IPS-NIHi7 (cell line): ENCODE data around the gene RIMS4.
A peak's percentile ranks its signal among the peaks of the same experiment; 100 is the strongest.

Experiments used
- DNase-seq: peaks from one replicate; pipeline ENCODE4 v3.0.0; 2012; ENCODE audit warnings: mixed read lengths; ENCODE audit errors: extremely low spot score

The RIMS4 gene

DNA sequence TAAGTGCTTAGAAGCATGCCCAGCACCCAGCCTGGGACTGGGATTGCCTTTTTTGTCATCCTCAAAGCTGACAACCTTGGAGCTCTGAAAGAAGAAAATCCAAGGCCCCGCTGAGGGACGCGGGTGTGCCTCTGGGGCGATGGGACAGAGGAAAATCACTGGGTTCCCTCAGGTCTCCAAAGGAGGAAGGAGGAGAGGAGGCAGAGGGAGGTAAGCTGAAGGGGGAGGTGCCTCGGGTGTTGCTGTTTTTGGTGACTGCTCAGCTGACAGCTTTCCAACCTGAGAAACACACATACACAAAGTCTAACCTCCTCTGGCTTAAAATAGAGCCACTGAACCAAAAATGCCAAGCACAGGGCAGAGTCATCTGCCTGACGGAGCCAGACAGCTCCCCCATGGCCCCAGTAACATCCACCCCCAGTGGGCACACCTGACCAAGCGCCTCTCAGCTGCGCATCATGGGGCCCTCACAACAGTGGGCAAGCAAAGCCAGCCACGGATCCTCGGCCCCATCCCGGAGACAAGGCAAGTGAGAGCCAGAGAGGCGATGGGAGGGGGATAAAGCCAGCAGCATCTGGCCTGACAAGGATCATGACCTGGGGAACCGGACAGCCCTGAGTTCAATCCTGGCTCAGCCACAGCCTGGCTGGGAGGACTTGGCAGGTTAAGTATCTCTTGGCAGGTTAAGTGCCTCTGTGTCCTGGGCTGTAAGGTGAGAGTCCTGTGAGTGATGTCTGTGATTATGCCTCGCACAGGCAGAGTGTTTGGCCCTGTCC, 67.9 kb downstream of the RIMS4 start:
- no peak for DNase-seq

DNA sequence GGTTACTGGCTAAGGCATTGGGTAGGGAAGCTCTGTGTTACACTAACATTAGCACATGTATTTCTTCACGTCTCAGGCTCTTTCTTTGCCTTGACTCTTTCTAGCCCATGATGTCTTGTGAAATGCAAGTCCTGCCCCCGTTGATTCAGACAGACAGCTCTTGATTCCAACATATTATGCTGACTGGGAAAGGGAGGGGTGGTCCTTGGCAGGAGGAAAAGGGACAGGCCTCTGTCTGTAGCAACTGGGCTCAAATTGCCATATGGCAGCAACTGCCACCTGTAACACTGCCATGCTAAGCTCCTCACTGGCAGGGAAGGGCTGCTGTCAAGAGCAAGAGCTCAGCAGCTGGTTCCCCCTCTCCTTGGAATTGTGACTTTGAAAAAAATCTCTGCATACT, 70.4 kb downstream of the RIMS4 start:
- DNase-seq = no peak

DNA sequence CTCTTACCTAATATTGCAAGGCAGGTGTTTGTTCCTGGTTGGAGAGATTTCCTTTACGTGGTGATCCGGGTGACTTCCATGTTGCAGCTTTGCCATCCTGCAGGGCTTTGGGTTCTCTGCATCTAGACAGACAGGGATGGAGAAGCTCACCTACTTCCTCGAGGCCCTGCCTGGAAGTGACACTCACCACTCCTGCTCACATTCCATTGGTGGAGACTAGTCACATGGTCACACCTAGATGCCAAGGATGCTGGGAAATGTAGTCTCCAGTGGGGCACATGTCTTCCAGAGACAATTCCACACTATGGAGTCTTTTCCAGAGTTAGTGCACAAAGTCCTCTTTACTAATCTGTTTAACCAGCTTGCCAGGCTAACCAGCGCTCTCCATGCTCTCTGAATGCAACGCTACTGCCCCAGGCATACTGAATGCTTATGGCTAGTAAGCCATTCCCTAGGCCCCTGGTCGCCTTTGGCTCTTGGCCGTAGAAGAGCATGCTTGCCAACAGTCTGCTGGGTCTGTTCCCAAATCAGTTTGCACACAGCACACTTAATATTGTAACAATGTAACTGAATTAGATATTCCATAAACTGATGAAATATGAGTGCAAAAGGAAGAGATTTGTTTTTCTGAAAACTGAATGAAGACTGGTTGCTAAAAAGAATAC, 71.4 kb downstream of the RIMS4 start:
- peak; percentile 90 for DNase-seq

DNA sequence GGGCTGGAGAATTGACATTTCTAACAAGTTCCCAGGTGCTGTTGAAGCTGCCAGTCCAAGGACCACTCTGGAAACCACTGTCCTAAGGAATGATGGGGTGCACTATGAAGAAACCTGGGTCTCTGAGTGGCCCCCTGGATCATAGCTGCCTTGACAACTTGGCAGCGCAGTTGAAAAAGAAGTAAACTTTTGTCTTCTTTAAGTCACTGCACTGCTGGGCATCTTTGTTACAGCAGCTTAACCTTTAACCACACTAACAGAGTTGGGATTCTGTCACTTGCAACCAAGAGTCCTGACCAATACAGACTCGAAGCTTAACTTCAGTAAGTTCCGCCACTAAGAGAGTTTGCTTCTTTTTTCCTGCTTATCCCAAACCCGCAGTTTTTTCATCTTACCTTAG, 73.2 kb downstream of the RIMS4 start:
- DNase-seq = no peak

DNA sequence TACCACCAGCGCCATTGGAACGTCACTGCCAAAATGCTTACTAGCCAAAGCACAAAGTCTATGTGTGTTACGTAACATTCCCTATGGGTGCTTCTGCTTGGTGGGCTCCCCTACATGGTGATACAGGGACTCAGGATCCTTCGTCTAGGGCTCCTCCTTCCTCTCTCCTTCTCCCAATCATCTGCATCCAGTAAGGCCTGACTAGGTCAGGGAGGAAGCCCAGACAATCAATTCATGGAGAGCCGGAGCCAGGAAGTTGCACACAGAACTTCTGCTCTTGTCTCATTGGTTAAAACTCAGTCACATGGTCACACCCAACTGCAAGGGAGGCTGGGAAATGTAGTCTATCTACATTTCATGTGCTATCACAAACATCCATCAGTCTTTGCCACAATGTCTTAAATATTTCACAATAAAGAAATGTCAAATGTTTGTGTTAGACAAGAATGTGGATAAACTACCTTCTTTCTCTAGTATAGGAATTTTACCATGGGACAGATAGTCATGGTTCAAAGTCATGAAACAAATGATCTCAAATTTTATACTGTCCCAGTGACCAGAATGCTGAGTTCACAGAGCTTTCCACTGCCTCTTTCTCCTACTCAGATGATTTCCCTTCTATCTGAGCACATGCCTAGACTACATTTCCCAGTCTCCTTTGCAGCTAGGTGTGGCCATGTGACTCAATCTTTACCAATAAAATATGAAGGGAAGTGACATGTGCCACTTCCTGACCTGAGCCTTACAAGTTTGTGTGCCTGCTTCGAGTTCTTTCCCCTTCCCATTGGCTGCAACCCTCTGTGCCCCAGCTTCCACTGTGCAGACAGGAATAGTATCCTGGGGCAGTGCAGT, 74.0 kb downstream of the RIMS4 start:
- peak; percentile 87 for DNase-seq

DNA sequence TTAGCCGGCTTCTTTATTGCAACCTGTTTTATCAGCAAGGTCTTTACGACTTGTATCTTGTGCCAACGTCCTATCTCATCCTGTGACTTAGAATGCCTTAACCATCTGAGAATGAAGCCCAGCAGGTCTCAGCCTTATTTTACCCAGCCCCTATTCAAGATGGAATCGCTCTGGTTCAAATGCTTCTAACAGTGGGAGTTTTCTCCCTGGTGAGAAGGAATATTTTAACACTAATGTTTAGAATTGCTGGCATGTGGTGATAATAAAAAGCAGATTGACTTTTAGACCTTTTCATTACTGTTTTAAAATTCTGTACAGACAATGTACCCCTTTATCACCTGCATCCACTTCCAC, 74.6 kb downstream of the RIMS4 start:
- DNase-seq = no peak

DNA sequence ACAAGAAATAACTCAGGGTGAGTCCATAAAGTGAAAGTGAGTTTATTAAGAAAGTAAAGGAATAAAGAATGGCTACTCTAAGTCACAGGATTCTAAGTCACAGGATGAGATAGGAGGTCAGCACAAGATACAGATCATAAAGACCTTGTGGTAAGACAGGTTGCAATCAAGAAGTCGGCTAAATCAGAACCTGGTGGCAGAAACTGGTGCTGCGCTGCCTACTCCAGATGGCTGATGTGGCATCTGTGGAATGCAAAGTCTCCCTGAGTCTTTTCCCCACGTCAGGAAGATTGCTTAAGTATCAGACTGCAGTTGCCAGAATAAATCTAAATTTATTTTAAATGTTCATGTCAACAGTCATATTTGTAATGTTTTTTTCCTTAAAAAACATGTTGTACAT, 75.4 kb downstream of the RIMS4 start:
- no peak for DNase-seq

DNA sequence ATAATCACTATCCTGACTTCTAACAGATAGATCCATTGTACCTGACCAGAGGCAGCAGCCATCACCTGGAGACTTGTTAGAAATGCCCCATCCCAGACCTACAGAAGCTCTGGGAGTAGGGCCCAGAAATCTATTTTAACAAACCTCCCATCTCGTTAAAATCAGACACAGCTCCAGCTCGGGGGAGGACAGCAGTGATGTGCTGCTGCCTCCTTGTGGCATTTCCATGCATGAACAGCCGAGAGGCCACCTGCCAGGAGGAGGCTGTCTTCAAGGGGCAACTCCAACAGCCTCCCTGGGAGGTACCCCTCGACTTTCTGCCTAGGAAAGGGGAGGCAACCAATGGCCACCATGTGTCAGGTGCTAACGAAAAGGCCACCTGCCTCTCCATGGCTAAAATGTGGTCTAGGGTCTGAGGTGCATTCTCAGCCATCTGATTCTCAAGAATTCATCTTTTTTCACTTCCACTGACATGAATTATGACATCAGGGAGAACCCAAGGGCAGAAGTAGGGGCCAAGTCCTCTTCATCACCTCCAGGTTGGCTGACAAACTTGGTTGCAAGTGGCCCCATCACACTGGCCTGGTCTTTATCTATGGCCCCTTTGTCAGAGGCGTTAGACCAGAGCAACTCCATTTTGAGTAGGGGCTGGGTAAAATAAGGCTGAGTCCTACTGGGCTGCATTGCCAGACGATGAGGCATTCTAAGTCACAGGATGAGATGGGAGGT, 76.8 kb downstream of the RIMS4 start:
- peak; percentile 76 for DNase-seq

DNA sequence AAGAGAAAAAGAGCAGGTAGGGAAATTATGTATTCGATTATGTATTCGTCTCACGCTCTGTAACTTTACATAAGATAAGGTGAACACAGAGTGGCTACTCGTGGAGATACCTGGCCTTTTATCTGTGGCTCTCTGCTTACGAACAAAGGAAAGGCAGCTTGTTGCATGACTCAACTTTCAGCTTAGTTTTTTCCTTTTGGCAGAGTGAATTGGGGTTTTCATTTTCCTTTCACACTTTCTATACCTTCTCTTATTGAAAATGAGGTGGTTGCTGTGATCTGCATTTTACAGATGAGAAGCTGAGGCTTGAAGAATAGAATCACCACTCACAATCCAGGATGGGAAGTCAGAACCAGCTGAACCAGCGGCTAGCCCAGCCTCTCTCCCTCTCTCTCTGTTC, 78.0 kb downstream of the RIMS4 start:
- no peak for DNase-seq

DNA sequence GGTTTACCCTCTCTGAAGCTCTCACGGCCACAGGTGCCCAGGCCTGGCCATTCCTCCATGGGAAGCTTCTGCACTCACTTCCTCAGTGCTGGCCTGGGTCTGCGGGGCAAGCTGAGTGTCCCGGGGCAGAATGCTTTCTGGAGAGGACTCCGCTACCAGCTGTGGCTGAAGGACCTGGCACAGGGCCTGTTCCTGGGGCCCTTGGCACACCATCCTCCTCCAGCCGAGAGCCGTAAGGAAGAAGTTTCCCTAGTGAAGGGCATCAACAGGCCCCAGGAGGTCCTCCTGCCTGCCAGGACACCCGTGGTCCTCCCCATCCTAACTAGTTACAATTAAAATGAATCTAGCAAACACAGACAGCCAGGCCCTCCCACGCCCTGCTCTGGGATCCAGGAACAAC, 78.7 kb downstream of the RIMS4 start:
- no peak for DNase-seq

DNA sequence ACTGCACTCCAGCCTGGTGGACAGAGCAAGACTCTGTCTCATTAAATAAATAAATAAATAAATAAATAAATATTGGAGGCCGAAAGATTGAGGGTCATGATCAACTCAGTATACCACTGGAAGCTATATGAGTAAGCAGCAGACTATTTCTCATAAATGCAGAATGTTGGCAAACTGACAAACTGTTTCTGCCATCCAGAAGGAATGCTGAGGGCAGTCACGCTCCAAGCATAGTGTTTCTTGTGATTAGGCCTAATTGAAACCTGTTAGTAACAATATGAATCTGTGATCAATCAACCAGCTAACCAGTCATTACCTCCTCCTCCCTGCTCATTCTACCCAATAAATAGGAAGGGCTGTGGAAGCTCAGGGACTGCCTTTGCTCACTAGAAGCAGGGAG, 79.9 kb downstream of the RIMS4 start:
- no peak for DNase-seq

DNA sequence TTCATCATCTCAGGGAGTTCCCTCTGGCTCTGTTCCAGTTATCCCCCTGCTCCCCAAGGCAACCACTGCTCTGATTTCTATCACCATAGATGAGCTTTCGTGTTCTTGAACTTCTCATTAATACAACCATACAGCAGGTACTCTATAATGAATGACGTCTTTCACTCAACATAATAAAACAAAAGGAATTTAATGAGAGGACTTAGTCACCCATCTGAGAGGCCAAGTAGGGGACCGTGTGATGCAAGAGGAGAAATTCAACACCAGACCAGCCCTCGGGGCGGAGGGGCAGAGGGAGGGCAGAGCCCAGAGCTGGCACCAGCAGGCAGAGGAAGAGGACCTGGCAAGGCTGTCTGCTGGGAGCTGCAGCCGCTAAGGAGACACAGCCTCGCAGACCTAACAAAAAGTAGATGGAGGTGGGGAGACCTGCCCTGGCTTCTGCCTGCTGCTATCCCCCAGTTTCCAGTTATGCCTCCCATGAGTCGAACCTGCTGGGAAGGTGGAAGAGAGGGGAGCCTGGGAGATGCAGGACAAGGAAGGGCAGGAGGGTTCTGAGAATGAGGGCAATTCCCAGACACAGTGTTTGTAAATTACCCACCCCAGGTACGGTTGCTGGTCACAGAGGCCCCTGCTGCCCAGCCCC, 81.4 kb downstream of the RIMS4 start:
- DNase-seq = peak; percentile 59

DNA sequence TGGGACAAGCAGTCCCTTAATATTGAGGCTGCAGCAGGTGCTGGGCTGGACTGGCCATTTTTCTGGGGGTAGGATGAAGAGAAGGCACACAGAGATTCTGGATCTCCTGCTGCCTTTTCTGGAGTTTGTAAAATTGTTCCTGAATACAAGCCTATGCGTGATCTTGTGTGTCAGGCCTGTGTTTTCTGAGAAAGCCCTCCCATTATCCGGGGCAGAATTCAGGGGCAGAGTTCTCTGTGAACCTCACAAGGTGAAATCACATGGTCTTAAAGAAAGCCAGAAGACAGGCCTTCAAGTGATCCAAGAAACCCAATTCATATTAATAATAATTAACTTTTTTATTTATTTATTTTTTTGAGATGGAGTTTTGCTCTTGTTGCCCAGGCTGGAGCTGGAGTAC, 82.7 kb downstream of the RIMS4 start:
- no peak for DNase-seq

DNA sequence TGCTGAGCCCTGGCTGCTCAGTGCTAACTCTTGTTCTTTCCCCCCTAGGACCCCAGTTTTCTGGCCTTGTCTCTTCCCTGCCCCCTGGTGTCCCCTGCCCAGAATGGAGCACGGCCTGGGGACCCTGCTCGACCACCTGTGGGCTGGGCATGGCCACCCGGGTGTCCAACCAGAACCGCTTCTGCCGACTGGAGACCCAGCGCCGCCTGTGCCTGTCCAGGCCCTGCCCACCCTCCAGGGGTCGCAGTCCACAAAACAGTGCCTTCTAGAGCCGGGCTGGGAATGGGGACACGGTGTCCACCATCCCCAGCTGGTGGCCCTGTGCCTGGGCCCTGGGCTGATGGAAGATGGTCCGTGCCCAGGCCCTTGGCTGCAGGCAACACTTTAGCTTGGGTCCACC, 83.3 kb downstream of the RIMS4 start:
- no peak for DNase-seq

DNA sequence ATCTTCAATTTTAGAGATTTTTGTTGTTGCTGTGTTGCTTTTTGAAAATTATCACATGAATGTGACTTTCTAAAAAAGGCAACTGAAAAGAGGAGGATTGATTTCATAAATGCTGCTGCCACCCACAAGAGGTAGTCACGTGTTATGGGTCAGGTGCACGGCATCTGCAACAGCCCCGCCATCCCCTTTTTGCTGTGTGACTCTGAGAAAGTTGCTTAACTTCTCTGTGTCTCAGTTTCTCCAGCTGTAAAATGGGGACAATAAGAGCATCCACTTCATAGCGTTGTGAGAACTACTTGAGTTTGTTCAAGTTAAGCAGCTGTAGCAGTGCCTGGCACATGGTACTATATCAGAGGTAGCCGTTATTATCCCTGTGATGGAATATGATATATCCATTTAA, 84.5 kb downstream of the RIMS4 start:
- DNase-seq = no peak

DNA sequence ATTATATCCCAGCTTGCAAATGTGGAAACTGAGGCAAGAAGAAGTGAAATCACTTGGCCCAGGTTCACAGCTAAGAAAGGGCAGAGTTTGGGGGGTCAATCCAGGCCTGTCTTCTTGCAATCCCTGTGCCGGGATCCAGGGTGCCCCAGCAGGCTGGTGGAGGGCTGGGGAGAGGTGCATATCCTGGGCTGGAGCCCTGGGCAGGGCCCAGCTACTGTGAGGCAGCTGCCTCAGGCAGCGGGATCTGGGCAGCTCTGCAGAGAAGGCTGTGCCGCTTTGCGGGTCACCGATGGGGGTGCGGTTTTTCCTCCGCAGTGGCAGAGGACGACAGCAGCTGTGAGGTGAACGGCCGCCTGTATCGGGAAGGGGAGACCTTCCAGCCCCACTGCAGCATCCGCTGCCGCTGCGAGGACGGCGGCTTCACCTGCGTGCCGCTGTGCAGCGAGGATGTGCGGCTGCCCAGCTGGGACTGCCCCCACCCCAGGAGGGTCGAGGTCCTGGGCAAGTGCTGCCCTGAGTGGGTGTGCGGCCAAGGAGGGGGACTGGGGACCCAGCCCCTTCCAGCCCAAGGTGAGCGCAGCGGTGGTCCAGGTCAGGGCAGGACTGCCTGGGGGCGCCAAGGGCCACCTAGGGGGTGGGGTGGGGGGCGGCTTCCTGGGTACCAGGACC, 85.8 kb downstream of the RIMS4 start:
- DNase-seq = no peak

DNA sequence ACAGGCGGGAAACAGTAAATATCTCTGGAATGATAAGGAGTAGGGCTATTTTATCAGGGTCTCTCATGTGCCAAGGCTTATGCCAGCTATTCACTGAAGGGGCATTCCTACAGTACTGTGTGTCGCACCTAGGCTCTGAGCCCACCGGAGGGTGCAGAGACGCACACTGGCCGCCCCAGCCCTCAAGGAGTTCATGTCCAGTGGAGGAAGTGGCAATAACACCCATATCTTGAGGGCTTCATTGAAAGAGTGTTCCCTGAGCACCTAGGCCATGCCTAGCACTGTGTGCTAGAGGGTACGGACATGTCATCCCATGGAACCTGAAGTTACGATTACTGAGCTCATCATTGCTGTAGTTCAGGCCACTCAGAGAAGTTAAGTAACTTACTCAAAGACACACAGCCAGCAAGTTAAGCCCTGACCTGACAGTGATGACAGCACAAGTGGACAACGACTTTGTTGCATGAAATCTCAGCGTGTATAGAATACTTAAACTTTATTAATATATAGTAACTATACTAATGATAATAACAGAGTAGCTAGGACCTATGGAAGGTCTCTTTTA, 86.5 kb downstream of the RIMS4 start:
- no peak for DNase-seq

DNA sequence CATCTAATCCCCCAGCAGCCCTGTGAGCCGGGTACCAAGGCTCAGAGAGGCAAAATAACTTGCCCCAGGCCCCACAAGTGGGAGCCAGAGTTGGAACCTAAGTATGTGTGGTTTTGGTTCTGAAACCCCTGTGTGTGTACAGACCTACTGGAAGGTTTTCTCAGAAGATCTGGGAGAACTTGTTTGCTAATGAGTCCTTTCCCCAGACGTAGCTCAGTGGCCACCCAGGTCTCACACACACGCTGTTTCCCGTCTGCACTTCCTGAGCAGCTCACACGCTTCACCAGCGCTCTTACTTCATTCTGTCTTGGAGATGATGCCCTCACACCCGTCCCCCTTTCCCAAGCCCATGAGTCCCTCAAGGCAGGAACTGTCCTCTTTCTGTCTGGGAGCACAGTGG, 87.0 kb downstream of the RIMS4 start:
- no peak for DNase-seq

DNA sequence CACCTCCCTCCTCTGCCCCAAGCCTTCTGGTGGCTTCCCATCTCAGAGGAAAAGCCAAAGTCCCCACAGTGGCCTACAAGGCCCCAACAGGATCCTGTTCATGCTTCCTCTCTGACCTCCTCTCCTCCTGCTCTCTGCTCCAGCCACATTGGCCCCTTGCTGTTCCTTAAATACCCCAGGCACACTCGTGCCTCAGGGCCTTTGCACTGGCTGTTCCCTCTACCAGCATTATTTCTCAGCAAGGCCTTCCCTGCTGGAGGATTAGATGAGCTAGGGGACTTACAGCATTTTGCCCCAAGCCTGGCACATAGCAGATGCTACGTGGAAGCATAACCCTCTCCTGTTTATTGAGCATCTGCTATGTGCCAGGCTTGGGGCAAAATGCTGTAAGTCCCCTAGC, 87.4 kb downstream of the RIMS4 start:
- DNase-seq = no peak

DNA sequence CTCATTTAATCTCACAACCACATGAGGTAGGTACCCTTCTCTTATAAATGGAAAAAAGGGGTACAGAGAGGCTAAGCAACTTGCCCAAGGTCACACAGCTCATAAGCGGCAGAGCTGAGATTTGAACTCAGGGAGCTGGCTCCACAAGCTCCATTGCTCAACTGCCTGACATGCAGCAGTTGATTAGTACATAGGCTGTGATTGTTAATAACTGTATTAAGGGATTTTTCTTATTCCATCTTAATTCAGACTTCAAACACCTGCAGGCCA, 88.6 kb downstream of the RIMS4 start:
- no peak for DNase-seq
